Middle frontal gyrus (tissue), 1 donor: ENCODE results near the gene HCN4.
"Not testable (repeated sequence)": the region's sequence is repeated elsewhere in the genome, so short reads cannot be mapped to it uniquely, and the experiment has no call there.

Source experiments
- DNase-seq: peaks from one replicate; pipeline ENCODE4 v3.0.0-alpha.2; 2015; ENCODE audit warnings: low spot score; ENCODE audit errors: extremely low spot score

HCN4 gene

GRCh38 chr15:73326157-73326556 is 42.6 kb downstream of the HCN4 start:
- DNase-seq, result no peak

- no peak for DNase-seq
Measured at GRCh38 chr15:73325191-73325861, 43.4 kb downstream of the HCN4 start.

GRCh38 chr15:73324496-73325170 is 44.1 kb downstream of the HCN4 start:
- DNase-seq, result no peak

GRCh38 chr15:73323956-73324355 is 44.8 kb downstream of the HCN4 start:
- DNase-seq, result no peak

DNA sequence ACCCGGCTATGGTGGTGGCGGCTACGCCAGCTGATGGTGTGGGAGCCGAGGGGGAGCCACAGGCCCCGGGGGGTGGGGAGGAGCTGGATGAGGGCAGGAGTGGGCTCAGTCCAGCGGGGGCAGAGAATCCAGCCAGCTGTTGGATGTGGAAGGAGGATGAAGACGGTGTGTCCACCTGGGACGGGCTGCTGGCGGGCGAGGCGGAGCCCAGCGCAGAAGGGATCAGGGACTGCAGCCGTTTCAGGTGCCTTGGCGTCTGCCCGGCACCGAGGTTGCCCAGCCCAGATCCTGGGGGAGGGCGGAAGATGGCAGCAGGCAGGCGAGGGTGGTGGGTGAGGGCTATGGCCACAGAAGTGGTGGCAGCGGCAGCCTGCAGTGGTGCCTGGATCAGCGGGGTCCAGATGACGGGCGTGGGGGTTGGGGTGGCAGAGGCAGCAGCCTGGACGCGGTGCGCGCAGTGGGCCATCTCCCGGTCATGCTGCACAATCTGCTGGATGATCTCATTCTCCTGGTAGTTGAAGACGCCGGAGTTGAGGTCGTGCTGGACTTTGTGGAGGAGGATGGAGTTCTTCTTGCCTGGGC is 45.3 kb downstream of the HCN4 start:
- DNase-seq, result no peak

- DNase-seq, result no peak
Measured at GRCh38 chr15:73322665-73323373, 45.9 kb downstream of the HCN4 start.

DNA sequence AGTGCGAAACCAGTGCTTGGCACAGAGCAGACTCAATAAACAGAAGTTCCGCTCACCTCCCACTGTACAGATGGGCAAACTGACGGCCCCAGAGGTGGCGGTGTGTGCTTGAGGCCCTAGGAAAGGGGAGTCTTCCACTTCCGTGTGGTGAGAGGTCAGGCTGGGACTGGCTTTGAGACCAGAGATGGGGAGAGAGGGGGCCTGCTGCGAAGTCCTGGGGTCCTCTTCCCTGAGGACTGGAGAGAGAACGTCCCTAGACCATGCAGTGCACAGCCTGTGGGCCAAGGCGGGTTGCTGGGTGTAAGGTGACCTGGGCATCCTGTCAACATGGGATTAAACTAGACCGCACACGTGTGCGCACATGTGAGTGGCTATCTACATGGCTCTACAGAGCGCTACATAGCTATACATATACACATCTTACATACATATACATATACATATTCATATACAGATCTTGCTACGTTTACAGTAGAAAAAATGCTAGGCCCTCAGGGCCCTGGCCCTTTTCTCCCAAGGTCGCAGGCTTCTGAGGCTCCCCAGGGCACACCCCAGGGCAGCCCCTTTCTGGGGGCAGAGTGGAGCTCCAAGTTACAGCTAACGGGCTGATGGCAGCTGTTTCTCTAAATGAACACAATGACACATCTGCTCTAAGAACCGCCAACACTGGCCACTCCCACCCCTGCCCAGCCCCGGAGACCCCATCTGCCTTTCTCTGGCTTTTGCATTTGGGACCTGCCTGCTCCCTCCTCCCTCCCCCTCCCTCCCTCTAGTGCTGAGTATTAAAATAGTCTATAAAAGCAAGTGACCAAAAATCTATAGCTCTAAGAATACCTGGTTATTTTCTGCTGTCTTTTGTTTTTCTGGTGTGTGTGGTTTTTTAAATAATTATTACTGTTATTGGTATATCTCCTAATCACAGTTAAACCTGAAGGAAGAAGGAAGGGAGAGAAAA is 47.0 kb downstream of the HCN4 start:
- DNase-seq, result no peak

- DNase-seq, result no peak
Measured at GRCh38 chr15:73320619-73321180, 48.1 kb downstream of the HCN4 start.

DNA sequence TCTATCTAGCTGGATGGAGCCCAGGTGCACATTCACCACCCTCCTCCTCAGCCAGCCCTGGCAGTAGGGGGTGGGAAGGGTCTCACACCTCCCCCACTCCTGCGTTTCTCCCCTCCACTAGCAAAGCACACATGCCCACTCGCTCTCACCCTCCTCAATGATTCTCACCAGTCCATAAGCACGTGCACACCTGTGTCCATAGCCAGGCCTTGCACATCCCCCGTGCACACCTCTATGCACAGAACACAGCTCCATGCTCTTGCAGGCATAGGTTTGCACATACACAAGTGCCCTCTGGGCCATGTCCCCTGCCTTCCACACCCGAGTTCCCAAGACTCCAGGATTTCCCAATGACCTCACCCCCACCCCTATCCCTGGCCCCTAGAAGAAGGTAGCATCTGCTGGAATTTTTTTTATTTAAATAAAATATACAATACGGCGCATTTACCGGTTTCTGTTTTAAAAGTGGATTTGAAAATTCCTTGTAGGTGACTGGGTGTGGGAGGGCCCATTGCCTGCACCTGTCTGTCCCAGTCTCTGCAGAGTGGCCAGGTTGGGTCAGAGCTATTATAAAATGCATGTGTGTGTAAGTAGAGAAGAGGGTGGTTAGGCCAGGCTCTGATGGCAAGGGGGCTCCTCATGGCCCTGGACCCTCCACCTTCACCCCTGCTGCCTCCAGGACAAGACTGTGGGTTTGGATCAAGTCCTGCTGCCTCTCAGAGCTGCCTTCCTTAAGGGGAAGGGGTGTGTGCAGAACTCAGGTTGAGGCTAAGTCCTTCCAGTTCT is 49.1 kb downstream of the HCN4 start:
- no peak for DNase-seq

GRCh38 chr15:73318463-73319351 is 50.1 kb downstream of the HCN4 start:
- no peak for DNase-seq

GRCh38 chr15:73317651-73318462 is 50.9 kb downstream of the HCN4 start:
- no peak for DNase-seq

DNA sequence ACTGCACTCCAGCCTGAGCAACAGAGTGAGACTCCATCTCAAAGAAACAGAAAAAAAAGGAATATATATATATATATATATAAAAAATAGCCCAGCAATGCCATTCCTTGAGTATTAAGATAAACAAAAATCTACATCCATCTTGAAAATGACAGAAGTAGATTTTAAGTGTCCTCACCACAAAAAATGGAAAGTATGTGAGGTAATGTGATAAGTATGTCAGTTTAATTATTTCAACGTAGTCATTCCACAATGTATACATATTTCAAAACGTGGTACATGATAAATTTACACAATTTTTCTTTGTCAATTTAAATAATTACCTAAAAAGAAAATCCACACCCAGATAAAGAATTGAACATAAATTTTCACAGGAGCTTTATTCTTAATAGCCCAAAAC is 54.9 kb downstream of the HCN4 start:
- no peak for DNase-seq

DNA sequence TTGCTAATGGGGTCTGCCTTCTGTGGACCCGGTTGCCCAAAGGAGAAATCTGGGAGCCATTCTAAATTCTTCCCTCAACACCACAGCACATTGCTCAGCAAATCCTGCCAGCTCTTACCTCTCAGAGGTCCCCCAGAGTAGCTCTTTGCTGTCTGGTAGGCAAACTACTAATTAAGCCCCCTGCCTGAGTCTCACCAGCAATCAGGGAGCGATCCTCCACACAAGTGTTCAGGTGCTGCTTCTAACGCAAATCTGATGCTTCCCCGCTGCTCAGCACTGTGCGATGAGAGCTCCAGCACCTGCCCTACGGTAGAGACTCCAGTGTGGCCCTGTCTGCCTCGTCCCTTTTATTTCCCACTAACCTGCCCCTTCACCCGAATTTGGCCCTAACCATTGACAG is 60.5 kb downstream of the HCN4 start:
- no peak for DNase-seq

DNA sequence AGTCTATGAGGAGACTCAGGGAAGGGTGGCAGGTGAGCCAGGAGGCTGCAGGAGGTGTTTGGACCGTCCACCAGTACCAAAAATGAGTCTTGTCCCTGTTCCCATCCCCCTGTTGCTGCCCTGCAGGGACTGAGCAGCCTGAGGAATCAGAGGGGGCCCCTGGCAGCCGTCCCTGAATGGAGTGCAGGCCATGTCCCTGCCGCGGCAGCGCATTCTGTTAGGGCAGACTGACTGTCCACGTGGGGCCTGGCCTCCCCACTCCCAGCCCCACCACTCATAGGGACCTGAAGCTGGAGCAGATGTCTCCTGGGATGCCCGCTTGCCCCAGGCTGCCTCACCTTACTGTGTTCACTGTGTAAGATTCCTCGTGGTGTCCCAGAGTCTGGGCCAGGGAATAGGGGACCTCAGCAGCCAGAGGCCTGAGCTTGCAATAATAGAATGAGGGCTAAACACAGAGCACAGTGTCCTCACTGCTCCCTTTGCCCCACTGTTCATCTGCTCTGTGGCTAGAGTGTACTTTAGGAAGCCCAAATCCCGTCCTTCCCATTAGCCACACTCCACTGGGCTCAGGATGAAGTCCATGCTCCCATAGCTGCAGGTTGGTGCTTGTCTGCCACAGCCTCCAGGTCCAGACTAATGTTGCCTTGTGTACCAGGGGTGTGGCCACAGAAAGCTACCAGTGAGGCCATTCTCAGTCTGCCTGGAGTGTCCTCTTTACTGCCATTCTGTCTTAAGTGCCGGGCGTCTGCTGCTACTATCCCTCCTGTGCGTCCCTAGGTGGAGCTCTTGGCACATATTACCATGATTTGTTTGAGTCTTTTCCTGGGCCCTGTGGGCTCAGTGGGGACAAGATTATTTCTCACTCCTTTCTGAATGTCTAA is 63.2 kb downstream of the HCN4 start:
- no peak for DNase-seq

DNA sequence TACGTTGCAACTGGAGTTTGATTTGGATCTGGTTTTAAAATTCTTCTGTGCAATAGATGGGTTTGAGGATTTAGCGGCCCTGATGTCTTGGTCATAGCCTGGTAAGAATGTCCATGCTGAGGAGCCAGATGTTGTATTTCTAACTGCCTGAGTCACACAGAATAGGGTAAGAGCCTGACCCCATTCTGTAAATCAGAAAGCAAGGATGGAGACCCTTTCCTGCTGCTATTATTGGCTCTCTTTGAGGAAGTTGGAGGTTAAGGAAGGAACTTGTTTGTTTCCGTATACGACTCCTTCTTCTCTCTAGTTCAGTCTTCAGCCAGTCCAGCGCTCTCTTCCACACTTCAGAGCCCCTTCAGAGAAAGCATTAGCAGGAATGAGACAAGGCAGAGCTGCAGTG is 65.1 kb downstream of the HCN4 start:
- DNase-seq, result no peak

DNA sequence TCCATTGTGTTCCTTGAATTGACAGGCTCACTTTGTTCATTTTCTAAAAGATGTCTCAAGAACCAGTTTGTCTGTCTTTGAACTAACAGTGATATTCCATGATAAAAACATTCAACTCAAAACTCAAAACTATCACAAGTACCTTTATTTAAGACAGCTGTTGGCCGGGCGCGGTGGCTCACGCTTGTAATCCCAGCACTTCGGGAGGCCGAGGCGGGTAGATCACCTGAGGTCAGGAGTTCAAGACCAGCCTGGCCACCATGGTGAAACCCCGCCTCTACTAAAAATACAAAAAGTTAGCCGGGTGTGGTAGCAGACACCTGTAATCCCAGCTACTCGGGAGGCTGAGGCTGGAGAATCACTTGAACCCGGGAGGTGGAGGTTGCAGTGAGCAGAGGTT is 68.5 kb downstream of the HCN4 start:
- not testable (repeated sequence) for DNase-seq
